CD14-positive monocyte (primary cell): ENCODE results near the gene PTPRD. TPM values are rescaled to one million over a fixed set of nuclear protein-coding genes. Genes with fewer than 3 reads are reported as not detected.

Experiments
- DNase-seq, 3 donors: peaks; one replicate each; pipeline ENCODE4 v3.0.0-alpha.2; 2011 to 2022
- H2AFZ ChIP-seq: 2 replicates; pipeline ENCODE4 v1.6.0; 2012; ENCODE audit warnings: mild to moderate bottlenecking, low read depth, low read length, inconsistent platforms; ENCODE audit not compliant: insufficient read depth, poor library complexity, severe bottlenecking
- H3K27ac ChIP-seq, 2 donors: 1 replicate in 1 of 2; 2 replicates in 1 of 2; pipeline ENCODE4 v1.5.1; 2012 to 2013; ENCODE audit warnings: low read length in 2 of 2, control low read depth in 1 of 2, inconsistent platforms in 1 of 2, low read depth in 1 of 2, mild to moderate bottlenecking in 1 of 2
- H3K27me3 ChIP-seq, 2 donors: one replicate each; pipeline versions ENCODE4 v1.6.0 to v1.6.1; 2011 to 2013; ENCODE audit warnings: low read length in 2 of 2; ENCODE audit not compliant: control insufficient read depth in 2 of 2, insufficient read depth in 2 of 2
- H3K36me3 ChIP-seq, 2 donors: replicated peaks in 1 of 2; 1 replicate in 1 of 2; 2 replicates in 1 of 2; pipeline versions ENCODE4 v1.5.1 to v1.6.1; 2012 to 2013; ENCODE audit warnings: low read length in 2 of 2, control low read depth in 1 of 2, inconsistent platforms in 1 of 2, mild to moderate bottlenecking in 1 of 2; ENCODE audit not compliant: insufficient read depth in 2 of 2, control insufficient read depth in 1 of 2
- H3K4me1 ChIP-seq, 2 donors: 1 replicate in 1 of 2; 2 replicates in 1 of 2; pipeline versions ENCODE4 v1.5.1 to v1.6.1; 2012 to 2013; ENCODE audit warnings: low read length in 2 of 2, control low read depth in 1 of 2, inconsistent platforms in 1 of 2, mild to moderate bottlenecking in 1 of 2, moderate library complexity in 1 of 2; ENCODE audit not compliant: insufficient read depth in 2 of 2, control insufficient read depth in 1 of 2
- H3K4me2 ChIP-seq: replicated peaks from 2 replicates; pipeline ENCODE3; 2012; ENCODE audit warnings: low read length, moderate library complexity, mild to moderate bottlenecking; ENCODE audit not compliant: poor library complexity, severe bottlenecking; ENCODE audit errors: extremely low read depth
- H3K4me3 ChIP-seq, 3 experiments: fragments of 200-600 bp in 1 of 3; sonication (generic) in 1 of 3; replicated peaks in 1 of 3; 1 replicate in 2 of 3; 2 replicates in 1 of 3; pipeline ENCODE4 v1.5.1; 2011 to 2013; ENCODE audit warnings: low read length in 3 of 3, mild to moderate bottlenecking in 3 of 3, control low read depth in 2 of 3, low read depth in 2 of 3, inconsistent platforms in 1 of 3, moderate library complexity in 1 of 3
- H3K79me2 ChIP-seq: 2 replicates; pipeline ENCODE4 v1.6.0; 2012; ENCODE audit warnings: mild to moderate bottlenecking, control low read depth, inconsistent platforms, low read length, moderate library complexity; ENCODE audit not compliant: insufficient read depth
- H3K9ac ChIP-seq: 2 replicates; pipeline ENCODE4 v1.6.0; 2017; ENCODE audit warnings: low read length, mild to moderate bottlenecking; ENCODE audit not compliant: insufficient read depth, poor library complexity, severe bottlenecking
- H3K9me3 ChIP-seq, 2 donors: replicated peaks in 1 of 2; 1 replicate in 1 of 2; 2 replicates in 1 of 2; pipeline versions ENCODE4 v1.5.1 to v1.6.1; 2012 to 2013; ENCODE audit warnings: low read length in 2 of 2, control low read depth in 1 of 2; ENCODE audit not compliant: control insufficient read depth in 1 of 2, insufficient read depth in 1 of 2
- H4K20me1 ChIP-seq: 2 replicates; pipeline ENCODE4 v1.6.0; 2012; ENCODE audit warnings: mild to moderate bottlenecking, low read length, control low read depth, moderate library complexity; ENCODE audit not compliant: insufficient read depth
- H3K27ac Mint-ChIP-seq, 7 donors: one replicate each; pipeline ENCODE4 v1.8.0; 2020; ENCODE audit warnings: mild to moderate bottlenecking in 7 of 7, mixed read lengths in 7 of 7, moderate library complexity in 6 of 7, inconsistent platforms in 2 of 7
- H3K27me3 Mint-ChIP-seq, 3 donors: one replicate each; pipeline ENCODE4 v1.8.0; 2021 to 2022; ENCODE audit warnings: low read depth in 3 of 3, mild to moderate bottlenecking in 3 of 3, mixed read lengths in 3 of 3, moderate library complexity in 3 of 3, inconsistent platforms in 1 of 3
- H3K36me3 Mint-ChIP-seq, 2 donors: one replicate each; pipeline ENCODE4 v1.8.0; 2020; ENCODE audit warnings: mixed read lengths in 2 of 2, inconsistent platforms in 1 of 2, mild to moderate bottlenecking in 1 of 2
- H3K4me1 Mint-ChIP-seq: one replicate; pipeline ENCODE4 v1.8.0; 2020; ENCODE audit warnings: mild to moderate bottlenecking, mixed read lengths
- H3K4me3 Mint-ChIP-seq, 2 donors: one replicate each; pipeline ENCODE4 v1.8.0; 2020; ENCODE audit warnings: mild to moderate bottlenecking in 2 of 2, mixed read lengths in 2 of 2, moderate library complexity in 1 of 2
- H3K9me3 Mint-ChIP-seq, 7 donors: one replicate each; pipeline ENCODE4 v1.8.0; 2020 to 2022; ENCODE audit warnings: mixed read lengths in 7 of 7, mild to moderate bottlenecking in 6 of 7, moderate library complexity in 6 of 7, inconsistent platforms in 2 of 7
- CTCF ChIP-seq: fragments of 200-600 bp; IDR thresholded peaks from one replicate; pipeline ENCODE4 v1.8.0; 2022; ENCODE audit warnings: antibody characterized with exemption, mild to moderate bottlenecking
- WGBS: methylation state at CpG from one replicate; pipeline ENCODE4 v1.1.5; 2013; ENCODE audit warnings: missing lambda C conversion rate; ENCODE audit not compliant: insufficient coverage; 5-methylcytosine and 5-hydroxymethylcytosine counted together
- intact Hi-C, 2 donors: fragments of 100-400 bp; cut with micrococcal nuclease; formaldehyde crosslinking; loops; one replicate each; pipeline versions ENCODE4 v1.15.0 to v1.15.1; 2023
- polyA plus RNA-seq, 3 donors: library from polyadenylated mRNA; depleted of rRNA in 1 of 3; unstranded in 2 of 3; stranded (reverse) in 1 of 3; fragments of 300-500 nt in 2 of 3; fragments of >200 nt in 1 of 3; fragmentation: Illumina TruSeq in 2 of 3; gene quantifications; 1 replicate in 2 of 3; 2 replicates in 1 of 3; pipeline ENCODE4 v1.2.3, GENCODE V29; 2012 to 2021

PTPRD gene
- polyA plus RNA-seq, 3 donors = not detected

GRCh38 chr9:10614196-10614800, 1.5 kb upstream of the PTPRD start:
- peak overlapping the region in 1 of 2 donors; percentile 80 for H3K4me3 Mint-ChIP-seq
- 50% methylated on average over 1 of the region's 9 CpGs for WGBS

DNA sequence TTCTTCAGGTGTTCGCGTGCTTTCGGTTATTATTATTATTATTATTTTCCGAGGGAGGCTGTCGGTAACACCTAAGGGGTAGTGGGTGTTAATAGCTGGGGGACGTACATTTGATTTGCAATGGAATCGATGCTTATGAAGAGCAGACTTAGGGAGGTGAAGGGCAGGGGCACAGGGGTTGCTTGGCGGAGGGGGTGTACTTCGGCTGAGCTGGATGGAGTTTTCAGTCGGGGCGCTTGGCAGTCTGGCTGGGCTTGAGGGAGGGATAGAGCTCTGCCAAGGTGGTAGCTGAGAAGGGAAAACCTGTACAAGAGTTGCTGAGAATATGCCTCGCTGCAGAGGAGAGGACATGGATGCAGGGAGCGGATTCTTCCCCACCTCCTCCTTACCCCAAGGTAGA, 617 bp upstream of the PTPRD start:
- Histone ChIP-seq H2AFZ (no peak overlapping the region), H3K9ac (no peak overlapping the region), H3K4me3 (no peak overlapping the region), H3K9me3 (peaks cover 0 to 16% of the 10 kb centered on the region in 2 donors), H3K27ac (no peak overlapping the region), H3K4me1 (no peaks in the 10 kb centered on the region), H4K20me1 (no peaks in the 10 kb centered on the region), H3K27me3 (peaks cover 29 to 47% of the 10 kb centered on the region in 2 donors), H3K36me3 (no peaks in the 10 kb centered on the region), H3K4me2 (no peak overlapping the region), H3K79me2 (no peaks in the 10 kb centered on the region)
- intact Hi-C loops = no loop called here
- Mint-ChIP-seq H3K27ac (no peak overlapping the region), H3K9me3 (peaks cover 0 to 15% (median 4%) of the 10 kb centered on the region in 7 donors), H3K27me3 (peaks cover 33 to 47% (median 40%) of the 10 kb centered on the region in 3 donors), H3K4me1 (peaks cover 5% of the 10 kb centered on the region), H3K4me3 (peak overlapping the region in 1 of 2 donors; percentile 80), H3K36me3 (peaks cover 0 to 4% of the 10 kb centered on the region in 2 donors)
- DNase-seq = no peak
- WGBS = 6% methylated on average over 11 of the region's 13 CpGs
- no peak for TF ChIP-seq CTCF

More at GRCh38 chr9:10614196-10614800, 1.5 kb upstream of the PTPRD start:
- no peaks in the 10 kb centered on the region for H3K4me1 ChIP-seq
- DNase-seq = no peak
- Mint-ChIP-seq H3K27me3 (peaks cover 33 to 47% (median 40%) of the 10 kb centered on the region in 3 donors), H3K9me3 (peaks cover 0 to 15% (median 4%) of the 10 kb centered on the region in 7 donors), H3K4me1 (peaks cover 5% of the 10 kb centered on the region), H3K36me3 (peaks cover 0 to 4% of the 10 kb centered on the region in 2 donors), H3K27ac (no peak overlapping the region)
- no peak overlapping the region for H3K4me2 ChIP-seq
- peaks cover 0 to 16% of the 10 kb centered on the region in 2 donors for H3K9me3 ChIP-seq
- no peak overlapping the region for H3K27ac ChIP-seq
- H3K9ac ChIP-seq = no peak overlapping the region
- no peaks in the 10 kb centered on the region for H4K20me1 ChIP-seq
- H3K36me3 ChIP-seq = no peaks in the 10 kb centered on the region
- no peak overlapping the region for H3K4me3 ChIP-seq
- peaks cover 29 to 47% of the 10 kb centered on the region in 2 donors for H3K27me3 ChIP-seq
- no peak overlapping the region for H2AFZ ChIP-seq
- intact Hi-C loops = no loop called here
- no peaks in the 10 kb centered on the region for H3K79me2 ChIP-seq
- no peak for TF ChIP-seq CTCF
